ENCODE measurements around the gene HES5.

Gene HES5

GRCh38 chr1:2499986-2500596, 30.0 kb downstream of the HES5 start:
- no peak for DNase-seq

DNA sequence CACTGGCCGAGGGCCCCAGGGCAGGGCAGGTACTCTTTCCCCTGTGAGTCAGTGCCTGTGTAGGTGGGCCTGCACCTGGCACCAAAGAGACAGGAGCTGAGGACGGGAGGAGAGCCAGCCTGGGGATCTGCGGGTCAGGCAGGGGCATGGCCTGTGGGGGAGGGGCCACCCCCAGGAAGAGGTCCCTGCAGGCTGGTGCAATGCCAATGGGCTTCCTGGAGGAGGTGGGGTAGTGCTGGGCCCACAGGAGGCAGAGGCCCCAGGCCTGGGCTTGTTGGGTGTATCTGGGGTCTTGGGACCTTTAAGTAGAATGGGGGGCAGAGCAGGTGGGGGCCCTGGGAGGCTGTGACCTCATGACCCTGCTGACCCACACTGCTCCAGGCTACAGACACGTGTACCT, 30.8 kb downstream of the HES5 start:
- DNase-seq: no peak

DNA sequence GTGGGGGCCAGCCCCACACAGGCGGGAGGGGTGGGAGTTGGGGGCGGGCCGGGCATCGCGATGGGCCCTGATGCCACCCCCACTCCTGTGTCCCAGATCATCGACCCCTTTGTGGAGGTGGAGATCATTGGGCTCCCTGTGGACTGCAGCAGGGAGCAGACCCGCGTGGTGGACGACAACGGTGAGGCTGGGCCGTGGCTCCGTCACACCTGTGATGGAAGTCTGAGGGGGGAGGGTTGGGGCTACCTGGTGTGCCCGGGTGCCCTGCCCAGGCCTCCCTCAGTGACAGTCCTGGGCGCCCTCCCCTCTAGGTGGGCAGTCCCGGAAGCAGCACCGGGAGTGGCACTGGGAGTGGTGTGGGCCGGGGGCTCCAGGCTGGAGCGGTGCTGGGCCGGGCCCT, 31.4 kb downstream of the HES5 start:
- no peak for DNase-seq

- DNase-seq: no peak
Measured at GRCh38 chr1:2497891-2498290, 32.2 kb downstream of the HES5 start.

DNA sequence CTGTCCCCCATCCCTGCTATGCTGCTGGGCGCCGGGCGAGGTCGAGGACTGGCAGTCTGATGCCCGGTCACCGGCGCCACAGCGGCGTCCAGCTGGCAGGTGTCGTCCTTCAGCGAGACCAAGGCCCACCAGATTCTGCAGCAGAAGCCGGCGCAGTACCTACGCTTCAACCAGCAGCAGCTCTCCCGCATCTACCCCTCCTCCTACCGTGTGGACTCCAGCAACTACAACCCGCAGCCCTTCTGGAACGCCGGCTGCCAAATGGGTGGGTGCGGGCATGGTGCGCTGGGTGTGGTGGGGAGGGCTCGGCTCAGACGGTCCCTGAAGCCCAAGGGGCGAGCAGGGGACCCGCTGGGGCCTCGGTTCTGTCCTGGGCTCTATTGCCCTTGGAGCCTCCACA, 33.3 kb downstream of the HES5 start:
- DNase-seq: no peak

GRCh38 chr1:2496087-2496622, 33.9 kb downstream of the HES5 start:
- no peak for DNase-seq

- no peak for DNase-seq
Measured at GRCh38 chr1:2495546-2495945, 34.5 kb downstream of the HES5 start.

- DNase-seq: no peak
Measured at GRCh38 chr1:2495026-2495425, 35.0 kb downstream of the HES5 start.

- peak; percentile 69 for DNase-seq
Measured at GRCh38 chr1:2494323-2494693, 35.8 kb downstream of the HES5 start.

DNA sequence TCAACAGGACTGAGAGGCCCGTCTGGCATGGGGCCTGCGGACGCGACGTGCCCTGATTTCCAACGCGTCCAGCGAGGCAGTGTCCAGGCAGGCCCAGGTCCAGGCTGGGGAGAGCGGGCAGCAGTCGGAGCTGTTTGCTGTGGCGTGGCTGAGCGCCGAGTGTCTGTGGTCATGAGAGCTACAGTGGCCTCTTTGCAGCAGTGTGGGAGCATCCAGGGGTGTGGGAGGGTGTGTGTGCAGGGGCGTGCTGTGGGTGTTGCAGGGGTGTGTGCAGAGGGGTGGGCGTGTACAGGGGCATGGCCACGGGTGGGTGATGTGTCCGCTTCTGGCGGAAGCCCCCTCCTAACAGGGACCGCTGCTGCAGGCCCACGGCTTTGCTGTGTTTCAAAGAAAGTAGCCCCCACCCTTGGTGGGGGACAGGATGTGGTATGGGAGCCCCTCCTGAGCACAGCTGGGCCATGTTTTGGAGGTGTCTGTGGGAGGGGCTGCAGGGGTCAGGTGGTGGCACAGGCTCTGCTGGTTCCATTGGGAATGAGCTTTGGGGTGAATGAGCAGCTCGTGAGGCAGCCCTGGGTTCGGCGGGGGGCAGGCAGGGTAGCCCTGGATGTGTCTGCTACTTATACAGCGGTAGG, 36.3 kb downstream of the HES5 start:
- DNase-seq: no peak

GRCh38 chr1:2493218-2493617, 36.8 kb downstream of the HES5 start:
- DNase-seq: no peak

- no peak for DNase-seq
Measured at GRCh38 chr1:2492091-2492490, 38.0 kb downstream of the HES5 start.

- no peak for DNase-seq
Measured at GRCh38 chr1:2489615-2490014, 40.4 kb downstream of the HES5 start.

- no peak for DNase-seq
Measured at GRCh38 chr1:2488688-2489087, 41.4 kb downstream of the HES5 start.

- DNase-seq: no peak
Measured at GRCh38 chr1:2486558-2486957, 43.5 kb downstream of the HES5 start.

GRCh38 chr1:2486041-2486440, 44.0 kb downstream of the HES5 start:
- no peak for DNase-seq

GRCh38 chr1:2483970-2484369, 46.1 kb downstream of the HES5 start:
- DNase-seq: no peak

- no peak for DNase-seq
Measured at GRCh38 chr1:2483026-2483425, 47.0 kb downstream of the HES5 start.

GRCh38 chr1:2482588-2482987, 47.5 kb downstream of the HES5 start:
- DNase-seq: no peak

- no peak for DNase-seq
Measured at GRCh38 chr1:2481885-2482284, 48.2 kb downstream of the HES5 start.

GRCh38 chr1:2480986-2481364, 49.1 kb downstream of the HES5 start:
- no peak for DNase-seq

DNA sequence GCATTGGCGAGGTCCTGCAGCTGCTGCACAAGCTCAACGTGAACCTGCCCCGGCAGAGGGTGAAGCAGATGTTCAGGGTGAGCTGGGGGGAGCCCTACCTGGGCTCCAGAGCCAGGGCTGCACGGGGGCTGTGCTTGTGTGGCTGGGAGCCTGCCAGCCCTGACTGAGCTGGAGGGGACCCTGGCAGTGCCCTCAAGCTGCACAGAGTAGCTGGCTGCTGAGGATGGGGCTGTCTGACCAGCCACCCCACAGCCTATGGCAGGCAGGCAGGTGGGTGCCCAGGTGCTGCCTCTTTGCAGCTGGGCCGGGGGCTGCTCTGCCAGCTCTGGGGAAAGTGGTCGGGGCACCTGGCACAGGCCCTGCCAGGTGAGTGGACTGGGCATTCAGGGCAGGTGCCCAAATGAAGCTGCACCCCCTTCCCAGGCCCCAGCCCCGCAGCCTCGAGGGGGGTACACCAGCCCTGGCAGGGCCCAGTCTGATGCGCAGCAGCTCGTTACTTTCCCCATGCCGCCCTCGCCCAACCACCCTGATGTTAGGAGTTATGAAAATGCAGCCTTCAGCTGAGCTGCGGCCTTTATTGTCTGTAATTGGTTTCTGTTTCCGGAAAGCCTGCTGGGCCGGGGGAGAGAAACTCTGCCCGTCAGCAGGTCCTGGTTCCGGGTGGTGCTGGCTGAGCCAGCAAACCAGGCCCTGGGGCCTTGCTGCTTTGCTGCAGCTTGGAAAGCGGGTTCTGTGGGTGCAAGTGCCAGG, 49.7 kb downstream of the HES5 start:
- DNase-seq: no peak

- no peak for DNase-seq
Measured at GRCh38 chr1:2479618-2480017, 50.4 kb downstream of the HES5 start.

- DNase-seq: no peak
Measured at GRCh38 chr1:2479186-2479585, 50.9 kb downstream of the HES5 start.
